ENCODE data around the gene CTIF.

Gene CTIF

DNA sequence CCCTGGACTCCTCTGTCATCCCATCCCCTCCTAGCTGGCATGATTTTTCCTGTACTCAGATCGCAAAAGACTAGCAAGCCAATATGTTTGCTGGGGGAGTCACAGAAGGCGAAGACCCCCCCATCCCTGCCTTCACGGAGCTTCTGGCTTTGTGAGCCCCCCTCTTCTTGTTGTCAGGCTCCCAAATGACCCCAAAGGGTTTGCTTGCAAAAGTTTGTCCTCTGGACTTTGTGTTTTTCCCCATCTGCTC lies 242.0 kb downstream of the CTIF start:
- DNase-seq = no peak

DNA sequence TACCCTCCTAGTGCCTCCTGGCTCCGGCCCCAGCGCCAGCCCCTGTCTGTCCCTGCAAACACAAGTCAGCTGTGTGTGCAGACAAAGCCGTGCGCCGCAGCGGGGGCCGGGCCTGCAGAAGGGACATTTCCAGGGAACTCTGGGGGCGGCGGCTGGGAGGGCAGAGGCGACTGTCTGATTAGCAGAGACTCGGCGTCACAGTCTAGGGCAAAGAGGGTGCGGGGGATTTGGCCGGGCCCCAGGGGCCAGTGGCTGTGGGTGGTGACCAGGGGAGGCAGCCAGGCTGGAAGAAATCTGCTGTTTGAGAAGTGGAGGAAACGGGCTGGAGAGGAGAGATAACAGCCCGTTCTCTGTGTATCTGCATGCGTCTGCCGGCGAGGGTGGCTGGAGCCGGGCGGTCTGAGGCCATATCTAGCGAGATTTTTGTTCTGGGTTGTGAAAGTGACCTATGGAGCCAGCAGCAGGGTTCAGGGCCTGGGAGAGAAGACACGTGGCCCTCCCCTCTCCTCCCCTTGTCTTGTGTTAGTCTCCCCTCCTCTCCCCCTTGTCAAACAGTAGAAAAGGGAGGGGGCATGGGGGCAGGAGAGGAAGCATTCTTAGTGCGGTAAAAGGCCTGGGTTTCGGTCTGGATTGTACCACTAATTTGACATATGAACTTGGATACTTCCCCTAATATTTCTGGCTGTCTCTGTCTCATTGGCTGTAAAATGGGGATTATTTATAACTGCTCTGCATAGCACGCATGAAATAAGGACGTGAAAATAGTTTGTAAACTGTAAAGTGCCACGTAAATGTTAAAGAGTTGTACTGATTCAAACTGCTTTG lies 242.5 kb downstream of the CTIF start:
- DNase-seq = no peak

DNA sequence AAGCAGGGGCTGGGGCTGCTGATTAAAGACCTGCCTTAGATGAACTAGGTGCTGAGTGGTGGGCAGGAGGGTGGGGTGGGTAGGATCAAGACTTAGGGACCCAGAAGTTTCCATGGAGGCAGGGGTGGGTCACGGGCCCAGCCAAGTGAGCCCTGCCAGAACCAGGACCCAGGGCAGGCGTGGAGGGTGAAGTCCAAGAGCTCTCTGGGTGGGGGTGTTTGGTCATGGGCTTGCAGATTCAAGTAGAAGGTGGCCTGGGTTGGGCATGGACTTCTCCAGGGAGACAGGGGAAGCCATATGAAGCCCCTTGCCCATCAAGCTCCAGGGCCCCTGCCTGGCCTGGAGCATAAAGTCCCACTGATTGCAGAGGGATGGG lies 243.1 kb downstream of the CTIF start:
- no peak for DNase-seq

DNA sequence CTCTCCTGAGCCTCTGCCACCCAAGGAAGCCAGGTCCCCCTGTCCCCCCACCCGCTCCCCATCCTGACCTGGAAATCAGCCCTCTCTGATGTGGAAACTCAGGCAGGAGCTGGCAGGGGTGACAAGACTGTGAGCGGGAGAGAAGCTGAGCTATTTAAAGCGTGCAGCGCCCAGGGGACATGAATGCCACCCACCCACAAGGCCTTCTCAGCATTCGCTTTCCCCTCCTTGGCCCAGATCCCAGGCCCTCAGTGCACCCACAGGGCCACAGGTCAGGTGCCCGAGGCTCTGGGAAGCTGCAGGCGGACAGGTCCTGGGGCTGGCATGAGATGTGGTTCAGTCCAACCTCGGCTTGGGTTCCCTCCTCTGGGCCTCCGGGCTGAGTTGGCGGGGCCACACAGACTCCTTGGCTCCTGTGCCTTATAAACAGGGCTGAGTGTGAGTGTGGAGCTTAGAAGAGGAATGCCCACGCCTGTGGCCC lies 243.6 kb downstream of the CTIF start:
- DNase-seq = no peak

DNA sequence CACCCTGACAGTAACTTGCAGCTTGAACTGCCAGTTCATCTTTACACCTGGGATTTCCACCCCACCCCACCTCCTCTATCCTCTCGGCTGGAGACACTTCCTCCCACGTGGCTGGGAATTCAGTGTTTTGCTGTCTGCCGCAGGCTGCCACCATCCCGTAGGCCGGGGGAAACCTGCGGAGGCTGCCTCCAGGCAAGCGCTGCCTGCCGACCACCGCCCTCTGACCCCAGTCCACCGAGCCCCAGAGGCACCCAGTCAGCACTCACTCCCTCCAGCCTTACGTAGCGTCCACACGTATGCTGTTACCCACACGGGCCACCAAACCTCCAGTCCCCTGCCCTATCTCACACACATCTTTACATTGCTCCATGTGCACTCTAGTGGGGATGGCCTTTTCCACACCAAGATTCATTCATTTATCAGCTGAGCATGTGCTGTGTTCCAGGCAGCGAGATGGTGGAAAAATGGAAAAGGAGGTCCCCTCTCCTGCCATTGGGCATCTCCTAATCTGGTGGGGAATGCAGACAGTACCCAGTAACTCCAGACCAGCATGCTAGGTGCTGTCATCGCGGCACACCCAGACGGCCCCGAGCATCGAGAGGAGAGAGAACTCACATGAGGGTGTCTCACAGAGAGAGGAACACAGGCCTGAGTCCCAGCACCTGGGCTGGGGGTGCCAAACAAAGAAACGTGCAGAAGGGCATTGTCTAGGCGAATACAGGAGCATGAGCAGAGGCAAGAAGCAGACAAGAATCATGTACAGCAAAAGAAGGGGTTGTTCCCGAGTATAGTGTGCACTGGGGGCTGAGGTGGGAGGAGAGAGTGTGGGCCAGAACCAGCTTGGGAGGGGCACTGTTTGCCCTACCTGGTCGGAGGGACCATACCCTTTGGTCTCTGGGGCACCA lies 245.0 kb downstream of the CTIF start:
- no peak for DNase-seq

DNA sequence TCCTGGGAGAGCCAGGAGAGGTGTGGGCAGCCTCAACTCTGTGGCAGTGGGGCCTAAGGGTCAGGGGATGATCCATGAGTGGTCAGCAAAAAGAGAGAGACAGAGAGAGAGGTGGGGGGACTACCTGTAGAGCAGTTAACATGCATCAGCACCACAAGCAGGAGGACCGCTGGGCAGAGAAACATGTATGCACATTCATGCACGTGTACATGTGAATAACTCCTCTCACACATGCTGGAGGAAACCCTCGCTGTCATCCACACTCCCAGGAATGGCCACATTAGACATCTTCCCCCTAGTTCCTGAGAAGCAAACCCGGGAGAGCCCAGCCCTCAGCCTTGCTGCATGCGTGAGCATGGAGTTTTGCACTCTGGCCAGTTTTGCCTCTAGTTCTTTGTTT lies 245.8 kb downstream of the CTIF start:
- DNase-seq = no peak

DNA sequence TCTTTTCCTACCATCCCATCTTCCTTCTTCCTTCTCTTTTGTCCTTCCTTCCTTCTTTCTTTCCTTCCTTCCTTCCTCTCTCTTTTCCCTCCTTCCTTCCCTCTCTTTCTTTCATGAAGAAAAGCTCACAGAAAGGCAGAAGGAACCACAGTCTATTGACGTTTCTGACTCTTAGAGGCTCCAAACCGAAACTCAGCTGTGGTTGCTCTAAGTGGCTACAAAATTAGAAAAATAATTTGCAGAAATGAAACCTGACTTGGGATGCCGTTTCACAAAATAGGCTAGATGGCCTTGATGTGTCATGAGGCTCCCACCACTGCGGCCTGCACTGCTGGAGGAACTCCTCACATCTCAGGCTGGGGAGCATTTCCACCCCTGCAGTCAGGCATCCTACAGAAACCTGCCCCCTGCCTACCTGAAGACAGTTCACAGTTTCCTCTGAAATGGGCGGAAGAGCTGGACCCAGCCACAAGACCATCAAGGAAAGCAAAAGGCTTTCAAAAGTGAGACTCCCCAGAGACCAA lies 246.3 kb downstream of the CTIF start:
- no peak for DNase-seq

DNA sequence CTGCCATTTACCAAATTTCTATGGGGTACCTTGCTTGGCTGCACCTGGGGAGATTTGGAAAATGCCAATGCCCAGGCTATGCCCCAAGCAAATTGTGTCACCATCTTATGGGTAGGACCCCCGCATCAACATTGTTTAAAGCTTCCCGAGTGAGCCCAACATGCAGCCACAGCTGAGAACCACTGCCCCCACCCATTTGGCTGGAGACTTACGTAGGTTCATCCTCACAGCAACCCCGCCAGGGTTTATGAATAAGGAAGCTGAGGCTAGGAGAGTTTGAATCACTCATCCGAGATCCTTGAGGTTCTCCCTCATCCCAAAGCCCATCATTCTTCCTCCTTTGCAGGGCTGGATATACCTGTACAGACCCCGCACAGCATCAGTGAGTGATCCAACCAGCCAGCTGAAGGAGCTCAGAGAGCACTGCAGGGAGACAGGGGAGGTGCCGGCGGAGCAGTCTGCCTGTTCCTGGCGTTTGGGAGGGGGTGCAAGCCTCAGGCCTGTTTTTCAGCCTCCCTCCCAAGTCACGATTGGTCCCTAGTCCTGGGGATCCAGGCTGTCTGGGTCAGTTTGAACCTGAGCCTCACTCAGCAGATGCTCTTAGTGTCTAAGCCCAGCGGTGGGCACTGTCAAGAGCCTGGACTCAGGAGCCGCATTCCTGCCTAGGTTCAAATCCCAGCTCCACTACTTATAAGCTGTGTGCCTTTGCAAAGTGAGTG lies 247.1 kb downstream of the CTIF start:
- no peak for DNase-seq

DNA sequence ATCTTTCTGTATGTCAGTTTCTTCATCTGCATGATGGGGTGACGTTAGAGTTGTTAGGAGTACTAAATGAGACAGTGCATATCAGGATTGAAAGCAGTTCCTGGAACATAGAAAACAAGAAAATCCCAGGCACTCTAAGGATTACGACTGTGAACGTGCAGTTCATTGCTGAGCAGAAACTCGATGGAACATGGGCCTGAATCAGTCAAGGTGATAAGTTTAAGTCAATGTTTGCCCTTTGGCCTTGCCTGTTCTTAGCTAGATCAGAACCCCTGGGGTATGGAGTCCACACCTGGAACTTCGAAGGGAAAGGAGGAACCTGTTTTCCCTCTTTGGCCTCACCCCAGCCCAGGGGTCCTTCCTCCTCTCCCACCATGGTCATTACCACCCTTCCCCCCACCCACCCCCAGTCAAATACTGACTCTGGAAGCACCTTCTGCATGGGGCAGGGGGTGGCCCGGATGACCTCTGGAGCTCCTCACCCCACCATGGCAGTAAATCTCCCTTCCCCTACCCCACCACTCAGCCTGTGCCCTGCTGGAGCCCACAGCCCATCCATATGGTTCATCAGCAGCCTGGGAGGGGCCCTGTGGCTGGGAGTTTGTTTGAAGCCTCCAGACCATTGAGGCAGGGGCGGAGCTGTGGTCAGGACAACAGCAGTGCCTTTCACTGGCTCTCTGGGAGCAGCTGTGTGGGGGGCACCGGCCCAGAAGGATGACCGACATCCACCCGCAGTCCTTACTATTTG lies 247.8 kb downstream of the CTIF start:
- no peak for DNase-seq

DNA sequence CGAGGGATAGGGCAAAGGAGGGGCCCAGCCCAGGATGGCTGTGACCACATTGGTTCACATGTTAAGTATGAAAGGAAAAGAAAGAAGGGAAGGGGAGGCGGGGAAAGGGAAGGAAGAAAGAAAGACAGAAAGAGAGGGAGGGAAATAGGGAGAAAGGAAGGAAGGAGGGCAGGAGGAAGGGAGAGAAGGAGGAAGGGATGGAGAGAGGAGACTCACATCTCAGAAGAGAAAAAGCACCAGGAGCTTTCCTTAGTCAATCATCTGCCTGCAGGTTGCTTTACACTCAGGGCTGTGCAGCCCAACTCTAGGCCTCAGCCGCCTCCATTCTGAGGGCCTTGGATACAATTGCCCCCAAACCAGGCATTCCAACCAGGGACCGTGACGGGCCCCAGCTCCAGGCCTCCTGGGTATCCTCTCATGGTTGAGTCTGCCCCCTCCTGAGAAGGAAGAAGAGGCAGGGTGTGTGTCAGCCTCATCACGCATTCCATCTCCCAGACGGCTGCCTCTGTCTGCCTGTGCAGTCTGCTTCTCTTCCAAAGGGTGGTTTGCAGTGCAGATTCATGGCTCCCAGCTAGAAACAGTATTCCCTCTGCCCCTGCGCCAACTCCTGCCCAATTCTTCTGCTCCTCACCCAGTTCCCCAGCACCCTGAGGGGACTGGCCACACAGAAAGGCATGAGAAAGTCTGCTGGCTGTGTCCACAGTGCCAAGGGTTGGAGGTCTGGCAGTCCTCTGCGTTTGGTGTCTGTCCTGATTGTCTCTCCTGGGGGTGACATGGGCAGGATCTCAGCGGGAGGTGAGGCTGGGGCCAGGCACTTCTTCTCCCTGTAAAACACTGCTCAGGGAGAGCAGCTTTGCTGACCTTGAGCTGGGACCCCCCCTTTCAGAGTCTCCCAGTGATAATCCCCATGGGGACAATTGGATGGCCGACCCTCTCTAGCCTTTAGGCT lies 248.6 kb downstream of the CTIF start:
- DNase-seq = no peak

DNA sequence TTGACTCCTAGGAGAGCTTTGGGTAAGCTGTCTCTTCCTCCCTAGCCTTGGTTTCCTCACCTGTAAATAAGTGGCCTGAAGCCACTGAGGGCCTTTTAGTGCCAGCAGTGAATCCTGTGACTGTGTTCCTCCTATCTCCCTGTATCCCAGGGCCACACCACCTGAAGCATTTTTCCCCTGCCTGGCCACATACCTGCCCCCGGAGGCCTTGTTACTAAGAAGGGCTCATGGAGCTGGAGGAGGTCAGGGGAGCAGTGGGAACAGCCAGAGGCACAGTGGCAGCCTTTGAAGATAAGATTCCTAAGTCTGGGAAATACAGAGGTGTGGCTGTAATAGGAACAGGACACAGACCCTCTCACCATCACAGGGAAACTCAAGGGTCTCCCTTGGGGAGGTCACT lies 249.5 kb downstream of the CTIF start:
- no peak for DNase-seq

DNA sequence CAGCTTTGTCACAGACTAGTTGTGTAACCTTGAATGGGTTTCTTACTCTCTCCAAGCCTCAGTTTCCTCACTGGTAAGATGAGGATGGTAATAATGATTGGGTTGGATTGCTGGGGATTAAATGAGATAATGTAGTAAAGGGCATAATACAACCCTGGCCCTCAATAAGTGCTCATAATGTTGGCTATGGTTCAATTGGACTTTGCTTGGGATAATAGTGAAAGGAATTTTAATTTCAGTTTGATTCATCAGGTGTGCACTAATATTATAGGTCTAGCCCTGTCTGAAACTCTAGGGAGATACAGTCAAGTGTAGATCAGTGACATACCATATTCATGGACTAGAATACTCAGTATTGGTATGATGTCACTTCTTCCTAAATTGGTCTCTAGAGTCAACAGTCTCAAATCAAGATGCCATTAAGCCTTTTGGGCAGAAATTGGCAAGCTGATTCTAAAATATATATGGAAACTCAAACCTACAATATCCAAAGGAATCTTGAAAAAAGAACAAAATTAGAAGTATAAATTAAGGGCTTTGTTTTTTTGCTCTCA lies 250.5 kb downstream of the CTIF start:
- no peak for DNase-seq

DNA sequence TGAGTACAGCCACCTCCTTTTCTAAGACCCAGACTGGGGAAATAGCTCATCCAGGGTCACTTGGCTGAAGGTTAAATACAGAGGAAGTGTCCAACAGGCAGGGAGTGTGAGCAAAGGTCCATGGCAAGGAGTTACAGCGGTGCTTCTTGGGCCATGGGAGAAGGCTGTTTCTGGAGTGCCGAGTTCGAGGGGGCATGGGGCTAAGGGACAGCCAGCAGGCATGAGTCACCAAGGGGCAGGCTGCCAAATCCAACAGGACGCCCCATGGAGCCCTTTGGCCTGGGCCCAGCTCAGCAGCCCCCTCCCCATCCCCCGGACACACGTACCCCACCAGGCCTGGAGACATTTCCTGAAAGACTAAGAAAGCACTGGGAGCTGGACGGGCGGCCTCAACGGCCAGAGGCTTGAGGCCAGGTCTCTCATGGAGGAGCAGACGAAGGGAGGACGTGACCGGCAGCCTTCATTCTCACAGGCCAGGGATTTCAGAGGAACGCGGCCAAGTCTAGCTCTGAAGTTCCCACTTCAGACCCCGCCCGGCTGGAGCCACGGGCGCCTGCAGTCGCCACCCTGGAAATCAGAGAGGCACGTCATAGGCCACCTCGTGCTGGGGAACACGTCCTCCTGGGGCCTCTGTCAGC lies 251.5 kb downstream of the CTIF start:
- no peak for DNase-seq

DNA sequence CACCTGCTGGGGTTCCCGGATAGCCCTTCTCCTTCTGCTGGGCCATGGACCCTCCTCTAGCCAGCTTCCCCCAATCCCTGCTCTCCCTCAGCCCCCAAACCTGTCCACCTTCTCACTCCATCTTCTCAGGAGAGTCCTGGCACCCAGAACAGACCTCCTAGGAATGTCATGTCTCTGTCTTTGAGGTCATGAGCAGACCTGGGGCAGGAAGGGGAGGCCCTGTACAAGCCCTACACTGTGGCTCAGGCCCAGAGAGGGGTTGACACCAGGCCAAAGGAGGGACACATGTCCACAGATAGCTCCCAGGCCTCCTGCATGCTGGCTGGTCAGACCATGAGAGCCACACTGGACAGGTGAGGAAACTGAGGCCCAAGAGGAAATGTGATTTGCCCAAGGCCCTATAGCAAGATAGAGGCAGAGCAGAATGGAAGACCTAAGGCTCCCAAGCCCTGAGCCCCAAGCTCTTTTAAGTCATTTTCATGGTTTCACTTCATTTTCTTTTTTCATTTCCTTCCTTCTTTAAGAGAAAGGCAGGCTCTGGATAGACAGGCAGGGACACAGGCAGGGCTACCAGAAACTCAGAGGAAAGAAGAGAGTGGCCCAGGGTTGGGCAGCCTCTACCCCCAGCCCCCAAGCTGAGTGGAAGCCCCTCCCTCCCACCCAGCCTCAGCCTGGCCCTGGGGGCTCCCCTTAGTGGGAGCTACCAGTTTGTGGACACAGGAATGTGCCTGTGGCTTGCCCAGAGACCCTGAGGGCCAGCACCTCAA lies 252.2 kb downstream of the CTIF start:
- no peak for DNase-seq

DNA sequence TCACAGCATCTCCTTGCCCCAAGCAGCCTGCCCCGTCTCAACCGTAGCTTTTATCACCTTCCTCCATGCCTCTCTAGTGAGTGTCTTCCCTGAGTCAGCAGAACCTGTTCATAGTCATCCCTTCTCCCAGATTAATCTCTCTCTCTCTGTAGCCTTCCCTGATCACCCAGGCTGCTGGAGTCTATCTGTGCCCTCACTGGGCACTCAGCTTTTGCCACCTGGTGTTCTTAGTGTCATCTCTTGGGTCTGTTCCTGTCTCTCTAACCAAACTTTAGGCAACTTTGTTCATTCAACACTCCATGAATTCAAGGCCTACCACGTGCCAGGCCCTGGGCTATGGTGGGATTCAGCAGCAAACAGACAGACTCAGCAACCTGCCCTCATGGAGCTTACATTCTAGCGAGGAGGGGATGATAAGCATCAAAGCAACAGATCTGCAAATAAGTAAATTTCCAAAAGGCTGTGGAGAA lies 252.8 kb downstream of the CTIF start:
- no peak for DNase-seq

DNA sequence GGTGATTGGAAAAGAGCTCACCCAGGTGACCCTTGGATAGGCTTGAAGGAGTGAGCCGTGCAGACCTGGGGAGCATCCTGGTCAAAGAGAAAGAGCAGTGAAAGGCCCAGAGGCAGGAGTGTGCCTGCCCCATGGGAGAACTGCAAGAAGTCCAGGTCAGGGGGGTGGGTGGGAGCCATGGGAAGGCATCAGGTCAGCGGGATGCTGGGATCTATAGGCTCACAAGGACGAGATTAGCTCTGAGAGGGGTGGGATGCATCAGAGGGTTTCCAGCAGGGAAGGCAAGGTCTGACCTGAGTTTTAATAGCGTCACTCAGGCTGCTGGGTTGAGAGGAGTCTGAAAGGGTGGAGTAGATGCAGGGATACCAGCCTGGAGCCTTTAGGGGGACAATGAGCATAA lies 253.3 kb downstream of the CTIF start:
- DNase-seq = no peak

DNA sequence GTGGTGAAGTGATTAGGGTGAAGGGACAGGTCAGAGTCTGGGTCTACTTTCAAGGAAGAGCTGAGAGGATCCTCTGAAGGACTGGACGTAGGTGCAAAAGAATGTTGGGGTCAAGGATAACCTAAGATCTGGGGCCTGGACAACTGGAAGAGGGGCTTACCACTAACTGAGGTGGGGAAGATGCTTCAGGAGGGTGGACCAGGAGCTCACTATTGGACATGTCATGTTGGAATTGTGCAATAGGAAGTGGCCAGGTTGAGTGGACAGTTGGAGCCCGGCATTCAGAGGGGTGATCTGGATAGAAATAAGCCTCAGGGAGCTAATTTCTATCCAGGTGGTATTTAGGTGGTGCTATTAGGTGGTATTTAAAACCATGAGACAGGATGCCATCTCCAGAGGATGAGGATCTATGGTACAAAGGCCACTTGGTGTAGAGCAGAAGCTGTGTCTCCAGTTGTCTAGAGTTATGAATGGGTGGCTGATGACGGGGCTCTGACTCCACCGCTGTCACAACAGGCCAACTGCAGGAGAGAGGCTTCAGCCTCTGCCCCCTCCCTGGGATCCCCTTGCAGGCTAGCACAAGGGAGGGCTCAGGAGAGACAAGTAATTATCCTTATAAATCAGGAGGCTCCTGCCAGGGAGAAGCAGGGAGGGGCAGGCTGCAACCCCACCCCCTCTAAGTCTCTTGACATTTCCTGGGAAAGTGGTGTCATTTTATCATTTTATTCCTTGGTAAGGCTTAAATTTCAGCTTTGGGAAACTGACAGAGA lies 254.0 kb downstream of the CTIF start:
- DNase-seq = no peak

DNA sequence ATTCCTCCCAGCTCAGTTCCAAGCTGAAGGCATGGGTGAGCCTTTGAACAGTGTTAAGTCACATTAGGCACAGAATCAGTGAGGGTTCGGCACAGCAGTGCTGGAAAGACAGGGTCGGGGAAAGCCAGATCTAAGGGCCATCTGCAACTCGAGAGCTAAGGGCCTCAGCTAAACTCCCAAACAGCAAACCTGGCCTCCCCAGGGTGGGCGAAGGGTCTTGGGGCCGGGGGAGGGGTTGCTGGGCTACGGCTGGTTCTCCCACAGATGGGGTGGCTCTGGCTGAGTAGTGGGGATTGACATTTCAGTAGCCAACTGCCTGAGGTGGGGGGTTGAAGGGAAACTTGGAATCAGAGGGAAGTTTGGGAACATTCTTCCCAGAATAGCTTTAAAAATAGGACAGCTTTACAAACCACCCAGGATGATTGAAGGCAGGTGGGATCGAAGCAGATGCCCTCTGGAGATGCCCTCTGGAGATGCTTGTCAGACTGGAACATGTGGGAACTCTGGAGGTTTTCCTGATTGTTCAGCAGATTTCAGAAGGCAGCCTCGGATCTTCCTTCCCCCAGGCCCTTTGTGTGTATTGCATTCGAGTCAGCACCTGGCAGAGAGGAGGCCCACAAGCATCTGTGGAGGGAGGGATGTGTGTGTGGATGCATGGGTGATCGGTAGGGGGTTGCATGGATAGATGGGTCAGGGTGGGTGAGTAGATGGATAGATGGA lies 255.6 kb downstream of the CTIF start:
- DNase-seq = no peak

All from activated gamma-delta T cell treated with Interleukin-2 at 50 U/mL for 16 hours (primary cell).